GM21529 (cell line): ENCODE measurements around the gene PRELID1.
"Not testable (repeated sequence)": the region's sequence is repeated elsewhere in the genome, so short reads cannot be mapped to it uniquely, and the experiment has no call there.

Source experiments
- ATAC-seq: cut with Tn5 transposase; IDR thresholded peaks from one replicate; pipeline ENCODE4 v1.9.1; 2021; ENCODE audit not compliant: unreplicated experiment

Gene PRELID1

GRCh38 chr5:177303121-177303924, at the start of gene PRELID1, which contains the start of gene RAB24:
TSS of gene PRELID1 (plus strand) at chr5:177303799. CDS start at chr5:177303986, 187 bp downstream.
TSS of gene RAB24 (minus strand) at chr5:177303719. CDS start at chr5:177303288, 431 bp downstream.
- peak; percentile 47 for ATAC-seq

GRCh38 chr5:177256296-177256695, 47.3 kb upstream of the PRELID1 start:
- no peak for ATAC-seq

- ATAC-seq = not testable (repeated sequence)
Observed at GRCh38 chr5:177258711-177259110, 44.9 kb upstream of the PRELID1 start.

- ATAC-seq = no peak
Observed at GRCh38 chr5:177260961-177261360, 42.6 kb upstream of the PRELID1 start.

- no peak for ATAC-seq
Observed at GRCh38 chr5:177261510-177261909, 42.1 kb upstream of the PRELID1 start.

GRCh38 chr5:177264178-177264577, 39.4 kb upstream of the PRELID1 start:
- ATAC-seq = no peak

GRCh38 chr5:177265395-177265794, 38.2 kb upstream of the PRELID1 start:
- no peak for ATAC-seq

GRCh38 chr5:177269232-177269895, 34.2 kb upstream of the PRELID1 start:
- no peak for ATAC-seq

GRCh38 chr5:177269976-177270375, 33.6 kb upstream of the PRELID1 start:
- no peak for ATAC-seq

- ATAC-seq = no peak
Observed at GRCh38 chr5:177270653-177271052, 32.9 kb upstream of the PRELID1 start.

- no peak for ATAC-seq
Observed at GRCh38 chr5:177271113-177271512, 32.5 kb upstream of the PRELID1 start.

GRCh38 chr5:177275883-177276282, 27.7 kb upstream of the PRELID1 start:
- no peak for ATAC-seq

GRCh38 chr5:177276886-177277285, 26.7 kb upstream of the PRELID1 start:
- ATAC-seq = no peak

GRCh38 chr5:177288191-177288590, 15.4 kb upstream of the PRELID1 start:
- no peak for ATAC-seq

GRCh38 chr5:177290816-177291596, 12.6 kb upstream of the PRELID1 start:
- ATAC-seq = peak; percentile 85

GRCh38 chr5:177291735-177292134, 11.9 kb upstream of the PRELID1 start:
- no peak for ATAC-seq

- no peak for ATAC-seq
Observed at GRCh38 chr5:177293819-177294581, 9.6 kb upstream of the PRELID1 start.

- ATAC-seq = no peak
Observed at GRCh38 chr5:177294632-177295031, 9.0 kb upstream of the PRELID1 start.

GRCh38 chr5:177295924-177296323, 7.7 kb upstream of the PRELID1 start:
- ATAC-seq = no peak

GRCh38 chr5:177296581-177296980, 7.0 kb upstream of the PRELID1 start:
- no peak for ATAC-seq

GRCh38 chr5:177297922-177298321, 5.7 kb upstream of the PRELID1 start:
- ATAC-seq = no peak
